Measurements from ENCODE around the gene RAPGEF2. TPM values are rescaled to one million over a fixed set of nuclear protein-coding genes. Genes with fewer than 3 reads are reported as not detected.

RAPGEF2 gene
- total and polyA plus RNA-seq, 2 experiments from 2014 or later: 10.2 to 63.1 TPM

DNA sequence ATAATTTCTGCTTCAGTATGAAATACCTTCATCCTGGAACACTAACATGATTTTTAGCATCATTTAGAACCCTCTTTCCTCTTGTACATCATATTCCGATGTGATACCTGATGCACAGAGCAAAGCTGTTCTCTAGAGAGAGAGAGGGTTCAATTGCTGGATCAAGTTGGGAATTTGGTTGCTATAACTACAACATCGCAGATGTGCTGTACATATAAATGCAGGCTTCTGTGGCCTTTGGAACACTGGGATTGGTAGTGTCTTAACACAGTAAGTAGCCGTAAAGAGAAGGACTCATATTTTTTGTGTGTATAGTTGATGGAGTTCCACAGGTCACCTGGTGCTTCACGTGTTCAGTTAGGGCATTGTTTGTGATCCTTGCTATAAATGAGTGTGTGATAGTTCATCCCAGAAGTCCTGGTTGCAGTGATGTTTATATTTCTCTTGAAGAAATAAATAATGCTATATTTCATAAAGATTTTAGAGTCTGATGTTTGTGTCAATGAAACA lies 119.2 kb downstream of the RAPGEF2 start:
- no peak for TF ChIP-seq ZNF114 (CRISPR knock-in tag; IDR thresholded peaks at IDR 0.05)
- TF ChIP-seq, protein P1, sequence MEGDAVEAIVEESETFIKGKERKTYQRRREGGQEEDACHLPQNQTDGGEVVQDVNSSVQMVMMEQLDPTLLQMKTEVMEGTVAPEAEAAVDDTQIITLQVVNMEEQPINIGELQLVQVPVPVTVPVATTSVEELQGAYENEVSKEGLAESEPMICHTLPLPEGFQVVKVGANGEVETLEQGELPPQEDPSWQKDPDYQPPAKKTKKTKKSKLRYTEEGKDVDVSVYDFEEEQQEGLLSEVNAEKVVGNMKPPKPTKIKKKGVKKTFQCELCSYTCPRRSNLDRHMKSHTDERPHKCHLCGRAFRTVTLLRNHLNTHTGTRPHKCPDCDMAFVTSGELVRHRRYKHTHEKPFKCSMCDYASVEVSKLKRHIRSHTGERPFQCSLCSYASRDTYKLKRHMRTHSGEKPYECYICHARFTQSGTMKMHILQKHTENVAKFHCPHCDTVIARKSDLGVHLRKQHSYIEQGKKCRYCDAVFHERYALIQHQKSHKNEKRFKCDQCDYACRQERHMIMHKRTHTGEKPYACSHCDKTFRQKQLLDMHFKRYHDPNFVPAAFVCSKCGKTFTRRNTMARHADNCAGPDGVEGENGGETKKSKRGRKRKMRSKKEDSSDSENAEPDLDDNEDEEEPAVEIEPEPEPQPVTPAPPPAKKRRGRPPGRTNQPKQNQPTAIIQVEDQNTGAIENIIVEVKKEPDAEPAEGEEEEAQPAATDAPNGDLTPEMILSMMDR (conservative IDR thresholded peaks at IDR 0.05; ENCODE audit: low read depth in 2 of 2): no peak
- no peak for TF ChIP-seq CREB1 (CRISPR knock-in tag; IDR thresholded peaks at IDR 0.05; ENCODE audit: low read depth)
- no peak for TF ChIP-seq ETS1 (IDR thresholded peaks at IDR 0.05)
- no peak for TF ChIP-seq POLR2AphosphoS5 (IDR thresholded peaks at IDR 0.05; ENCODE audit: low read depth)
- no peak overlapping the region for H3K27ac Mint-ChIP-seq
- Histone ChIP-seq H3K27ac (ENCODE audit: low read depth) (no peak overlapping the region), H3K27me3 (ENCODE audit: insufficient read depth) (no peaks in the 10 kb centered on the region), H3K4me1 (ENCODE audit: insufficient read depth) (peaks cover 10% of the 10 kb centered on the region; the same call in 1 of the 2 replicates), H3K36me3 (ENCODE audit: insufficient read depth) (no peaks in the 10 kb centered on the region), H3K4me3 (no peak overlapping the region), H4K20me1 (replicated peaks; ENCODE audit: insufficient read depth) (0 out of 2 replicates have a peak, but pooled peaks cover 10% of the 10 kb centered on the region), H3K4me2 (no peak overlapping the region), H3K79me2 (replicated peaks; ENCODE audit: insufficient read depth) (peaks cover 73% of the 10 kb centered on the region), H3K9me2 (ENCODE audit: insufficient read depth) (no peaks in the 10 kb centered on the region), H2AFZ (no peak overlapping the region), H3F3A (replicated peaks; ENCODE audit: low read depth) (no peaks in the 10 kb centered on the region)
- H3K4me1 Mint-ChIP-seq: peaks cover 25% of the 10 kb centered on the region
- H3K4me3 Mint-ChIP-seq: no peak overlapping the region
- H3K9me3 Mint-ChIP-seq: no peaks in the 10 kb centered on the region
- H3K36me3 Mint-ChIP-seq (ENCODE audit: low read depth): no peaks in the 10 kb centered on the region
- no peak for ATAC-seq
- DNase-seq (ENCODE audit: low spot score): no peak
- H3K27me3 Mint-ChIP-seq (ENCODE audit: insufficient read depth, low read depth, poor library complexity): no peaks in the 10 kb centered on the region

DNA sequence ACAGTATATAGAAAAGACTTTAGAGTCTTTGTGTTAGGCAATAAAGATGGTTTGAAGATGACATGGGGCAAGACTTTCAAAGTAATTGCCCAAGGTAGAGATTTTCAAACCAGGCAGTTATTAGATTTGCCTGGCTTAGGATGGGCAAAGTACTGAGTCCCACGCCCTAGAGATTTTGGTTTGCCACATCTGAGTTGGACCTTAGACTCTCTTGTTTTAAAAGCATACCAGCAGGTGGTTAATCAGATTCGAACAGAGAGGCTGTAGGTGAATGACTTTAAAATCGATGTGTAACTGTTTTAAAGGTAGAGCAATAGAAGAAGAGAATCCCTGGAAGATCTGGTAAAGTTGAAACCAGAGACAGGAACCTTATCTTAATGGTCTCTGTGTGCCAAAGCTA lies 121.5 kb downstream of the RAPGEF2 start:
- H3K27me3 Mint-ChIP-seq (ENCODE audit: insufficient read depth, low read depth, poor library complexity): peaks cover 2% of the 10 kb centered on the region
- 0 out of 2 replicates have a peak, but pooled peaks cover 3% of the 10 kb centered on the region for H4K20me1 ChIP-seq (replicated peaks; ENCODE audit: insufficient read depth)
- peak overlapping the region; percentile 6; the same call in 1 of the 2 replicates for H3K4me2 ChIP-seq
- H3K27me3 ChIP-seq (ENCODE audit: insufficient read depth): no peaks in the 10 kb centered on the region
- peaks cover 24% of the 10 kb centered on the region for H3K4me1 ChIP-seq (ENCODE audit: insufficient read depth)
- peaks cover 45% of the 10 kb centered on the region for H3K4me1 Mint-ChIP-seq
- H3F3A ChIP-seq (replicated peaks; ENCODE audit: low read depth): no peaks in the 10 kb centered on the region
- H3K36me3 ChIP-seq (ENCODE audit: insufficient read depth): no peaks in the 10 kb centered on the region
- DNase-seq (ENCODE audit: low spot score) (peak; percentile 38), ATAC-seq (peak; percentile 33)
- no peak overlapping the region for H3K27ac ChIP-seq (ENCODE audit: low read depth)
- H3K79me2 ChIP-seq (replicated peaks; ENCODE audit: insufficient read depth): peaks cover 64% of the 10 kb centered on the region
- no peaks in the 10 kb centered on the region for H3K36me3 Mint-ChIP-seq (ENCODE audit: low read depth)
- no peak overlapping the region for H3K4me3 ChIP-seq
- no peaks in the 10 kb centered on the region for H3K9me3 Mint-ChIP-seq
- no peak overlapping the region for H3K27ac Mint-ChIP-seq
- no peak overlapping the region for H3K4me3 Mint-ChIP-seq
- no peak overlapping the region for H2AFZ ChIP-seq
- H3K9me2 ChIP-seq (ENCODE audit: insufficient read depth): no peaks in the 10 kb centered on the region
- TF ChIP-seq, protein P2, sequence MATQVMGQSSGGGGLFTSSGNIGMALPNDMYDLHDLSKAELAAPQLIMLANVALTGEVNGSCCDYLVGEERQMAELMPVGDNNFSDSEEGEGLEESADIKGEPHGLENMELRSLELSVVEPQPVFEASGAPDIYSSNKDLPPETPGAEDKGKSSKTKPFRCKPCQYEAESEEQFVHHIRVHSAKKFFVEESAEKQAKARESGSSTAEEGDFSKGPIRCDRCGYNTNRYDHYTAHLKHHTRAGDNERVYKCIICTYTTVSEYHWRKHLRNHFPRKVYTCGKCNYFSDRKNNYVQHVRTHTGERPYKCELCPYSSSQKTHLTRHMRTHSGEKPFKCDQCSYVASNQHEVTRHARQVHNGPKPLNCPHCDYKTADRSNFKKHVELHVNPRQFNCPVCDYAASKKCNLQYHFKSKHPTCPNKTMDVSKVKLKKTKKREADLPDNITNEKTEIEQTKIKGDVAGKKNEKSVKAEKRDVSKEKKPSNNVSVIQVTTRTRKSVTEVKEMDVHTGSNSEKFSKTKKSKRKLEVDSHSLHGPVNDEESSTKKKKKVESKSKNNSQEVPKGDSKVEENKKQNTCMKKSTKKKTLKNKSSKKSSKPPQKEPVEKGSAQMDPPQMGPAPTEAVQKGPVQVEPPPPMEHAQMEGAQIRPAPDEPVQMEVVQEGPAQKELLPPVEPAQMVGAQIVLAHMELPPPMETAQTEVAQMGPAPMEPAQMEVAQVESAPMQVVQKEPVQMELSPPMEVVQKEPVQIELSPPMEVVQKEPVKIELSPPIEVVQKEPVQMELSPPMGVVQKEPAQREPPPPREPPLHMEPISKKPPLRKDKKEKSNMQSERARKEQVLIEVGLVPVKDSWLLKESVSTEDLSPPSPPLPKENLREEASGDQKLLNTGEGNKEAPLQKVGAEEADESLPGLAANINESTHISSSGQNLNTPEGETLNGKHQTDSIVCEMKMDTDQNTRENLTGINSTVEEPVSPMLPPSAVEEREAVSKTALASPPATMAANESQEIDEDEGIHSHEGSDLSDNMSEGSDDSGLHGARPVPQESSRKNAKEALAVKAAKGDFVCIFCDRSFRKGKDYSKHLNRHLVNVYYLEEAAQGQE (IDR thresholded peaks at IDR 0.05; ENCODE audit: unreplicated experiment): no peak
- TF ChIP-seq, protein P3, sequence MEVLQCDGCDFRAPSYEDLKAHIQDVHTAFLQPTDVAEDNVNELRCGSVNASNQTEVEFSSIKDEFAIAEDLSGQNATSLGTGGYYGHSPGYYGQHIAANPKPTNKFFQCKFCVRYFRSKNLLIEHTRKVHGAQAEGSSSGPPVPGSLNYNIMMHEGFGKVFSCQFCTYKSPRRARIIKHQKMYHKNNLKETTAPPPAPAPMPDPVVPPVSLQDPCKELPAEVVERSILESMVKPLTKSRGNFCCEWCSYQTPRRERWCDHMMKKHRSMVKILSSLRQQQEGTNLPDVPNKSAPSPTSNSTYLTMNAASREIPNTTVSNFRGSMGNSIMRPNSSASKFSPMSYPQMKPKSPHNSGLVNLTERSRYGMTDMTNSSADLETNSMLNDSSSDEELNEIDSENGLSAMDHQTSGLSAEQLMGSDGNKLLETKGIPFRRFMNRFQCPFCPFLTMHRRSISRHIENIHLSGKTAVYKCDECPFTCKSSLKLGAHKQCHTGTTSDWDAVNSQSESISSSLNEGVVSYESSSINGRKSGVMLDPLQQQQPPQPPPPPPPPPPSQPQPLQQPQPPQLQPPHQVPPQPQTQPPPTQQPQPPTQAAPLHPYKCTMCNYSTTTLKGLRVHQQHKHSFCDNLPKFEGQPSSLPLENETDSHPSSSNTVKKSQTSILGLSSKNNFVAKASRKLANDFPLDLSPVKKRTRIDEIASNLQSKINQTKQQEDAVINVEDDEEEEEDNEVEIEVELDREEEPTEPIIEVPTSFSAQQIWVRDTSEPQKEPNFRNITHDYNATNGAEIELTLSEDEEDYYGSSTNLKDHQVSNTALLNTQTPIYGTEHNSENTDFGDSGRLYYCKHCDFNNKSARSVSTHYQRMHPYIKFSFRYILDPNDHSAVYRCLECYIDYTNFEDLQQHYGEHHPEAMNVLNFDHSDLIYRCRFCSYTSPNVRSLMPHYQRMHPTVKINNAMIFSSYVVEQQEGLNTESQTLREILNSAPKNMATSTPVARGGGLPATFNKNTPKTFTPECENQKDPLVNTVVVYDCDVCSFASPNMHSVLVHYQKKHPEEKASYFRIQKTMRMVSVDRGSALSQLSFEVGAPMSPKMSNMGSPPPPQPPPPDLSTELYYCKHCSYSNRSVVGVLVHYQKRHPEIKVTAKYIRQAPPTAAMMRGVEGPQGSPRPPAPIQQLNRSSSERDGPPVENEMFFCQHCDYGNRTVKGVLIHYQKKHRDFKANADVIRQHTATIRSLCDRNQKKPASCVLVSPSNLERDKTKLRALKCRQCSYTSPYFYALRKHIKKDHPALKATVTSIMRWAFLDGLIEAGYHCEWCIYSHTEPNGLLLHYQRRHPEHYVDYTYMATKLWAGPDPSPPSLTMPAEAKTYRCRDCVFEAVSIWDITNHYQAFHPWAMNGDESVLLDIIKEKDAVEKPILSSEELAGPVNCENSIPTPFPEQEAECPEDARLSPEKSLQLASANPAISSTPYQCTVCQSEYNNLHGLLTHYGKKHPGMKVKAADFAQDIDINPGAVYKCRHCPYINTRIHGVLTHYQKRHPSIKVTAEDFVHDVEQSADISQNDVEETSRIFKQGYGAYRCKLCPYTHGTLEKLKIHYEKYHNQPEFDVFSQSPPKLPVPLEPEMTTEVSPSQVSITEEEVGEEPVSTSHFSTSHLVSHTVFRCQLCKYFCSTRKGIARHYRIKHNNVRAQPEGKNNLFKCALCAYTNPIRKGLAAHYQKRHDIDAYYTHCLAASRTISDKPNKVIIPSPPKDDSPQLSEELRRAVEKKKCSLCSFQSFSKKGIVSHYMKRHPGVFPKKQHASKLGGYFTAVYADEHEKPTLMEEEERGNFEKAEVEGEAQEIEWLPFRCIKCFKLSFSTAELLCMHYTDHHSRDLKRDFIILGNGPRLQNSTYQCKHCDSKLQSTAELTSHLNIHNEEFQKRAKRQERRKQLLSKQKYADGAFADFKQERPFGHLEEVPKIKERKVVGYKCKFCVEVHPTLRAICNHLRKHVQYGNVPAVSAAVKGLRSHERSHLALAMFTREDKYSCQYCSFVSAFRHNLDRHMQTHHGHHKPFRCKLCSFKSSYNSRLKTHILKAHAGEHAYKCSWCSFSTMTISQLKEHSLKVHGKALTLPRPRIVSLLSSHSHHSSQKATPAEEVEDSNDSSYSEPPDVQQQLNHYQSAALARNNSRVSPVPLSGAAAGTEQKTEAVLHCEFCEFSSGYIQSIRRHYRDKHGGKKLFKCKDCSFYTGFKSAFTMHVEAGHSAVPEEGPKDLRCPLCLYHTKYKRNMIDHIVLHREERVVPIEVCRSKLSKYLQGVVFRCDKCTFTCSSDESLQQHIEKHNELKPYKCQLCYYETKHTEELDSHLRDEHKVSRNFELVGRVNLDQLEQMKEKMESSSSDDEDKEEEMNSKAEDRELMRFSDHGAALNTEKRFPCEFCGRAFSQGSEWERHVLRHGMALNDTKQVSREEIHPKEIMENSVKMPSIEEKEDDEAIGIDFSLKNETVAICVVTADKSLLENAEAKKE (CRISPR knock-in tag; IDR thresholded peaks at IDR 0.05): no peak
- TF ChIP-seq ZNF114 (CRISPR knock-in tag; IDR thresholded peaks at IDR 0.05): no peak
- no peak for TF ChIP-seq EZH2phosphoT487 (IDR thresholded peaks at IDR 0.05; ENCODE audit: unreplicated experiment)
